ENCODE results near the gene PRPSAP1.

DNA sequence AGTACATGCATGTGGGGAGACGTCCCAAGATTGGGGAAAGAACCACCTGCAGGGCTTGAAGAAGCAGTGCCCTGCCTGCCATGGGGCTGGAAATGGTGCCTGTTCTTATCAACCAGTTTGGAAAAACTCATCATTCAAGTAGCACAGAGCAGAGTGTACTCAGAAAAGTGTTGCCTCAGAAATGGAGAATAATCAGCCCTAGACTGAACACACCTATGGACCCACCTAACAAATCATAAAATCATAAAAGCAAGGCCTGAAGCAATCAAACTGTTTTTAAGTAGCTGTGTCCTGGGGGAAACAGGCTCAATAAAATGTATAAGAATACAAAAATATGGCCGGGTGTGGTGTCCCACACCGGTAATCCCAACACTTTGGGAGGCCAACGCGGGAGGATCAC, 56.8 kb downstream of the PRPSAP1 start:
- TF ChIP-seq CTCF (conservative IDR thresholded peaks at IDR 0.05; ENCODE audit: low read depth, low read length) (no peak), EZH2 (IDR thresholded peaks at IDR 0.05; ENCODE audit: low read length, unreplicated experiment) (no peak)

Data from PC-3 (cell line).